Measurements from ENCODE around the gene WHRN. TPM values are rescaled to one million over a fixed set of nuclear protein-coding genes. Genes with fewer than 3 reads are reported as not detected.

Gene WHRN
- total RNA-seq, 4 donors from 2014 or later = 0.82 to 4.1 (median 2.3) TPM

DNA sequence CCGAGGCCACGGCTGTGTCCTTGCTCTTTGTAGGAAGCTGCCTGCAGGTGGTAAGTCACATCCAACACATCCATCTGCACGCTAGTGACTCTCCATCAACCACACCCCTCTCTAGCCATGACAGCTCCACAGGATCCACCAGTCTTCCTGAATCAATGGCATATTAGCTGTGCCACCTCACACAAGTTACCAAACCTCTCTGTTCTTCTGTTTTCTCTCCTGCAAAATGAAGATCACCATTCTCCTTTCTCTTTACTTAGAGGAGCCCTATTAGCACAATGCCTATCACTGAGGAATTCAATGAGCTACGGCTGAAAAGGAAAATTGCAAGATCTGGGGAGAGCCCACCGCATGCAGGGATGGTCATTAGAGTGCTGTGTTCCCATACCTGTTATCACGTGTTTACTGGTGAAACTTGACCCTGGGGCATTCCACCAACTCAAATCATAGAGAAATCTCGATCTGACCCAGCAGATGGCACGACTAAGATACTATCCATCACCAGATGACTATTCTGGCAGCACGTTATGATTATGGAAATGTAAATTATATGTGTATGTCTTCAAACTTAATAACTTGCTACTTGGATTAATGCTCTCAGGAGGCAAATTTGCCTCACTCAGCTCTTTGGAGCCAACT lies 20.9 kb downstream of the WHRN start:
- TF ChIP-seq, protein P1, sequence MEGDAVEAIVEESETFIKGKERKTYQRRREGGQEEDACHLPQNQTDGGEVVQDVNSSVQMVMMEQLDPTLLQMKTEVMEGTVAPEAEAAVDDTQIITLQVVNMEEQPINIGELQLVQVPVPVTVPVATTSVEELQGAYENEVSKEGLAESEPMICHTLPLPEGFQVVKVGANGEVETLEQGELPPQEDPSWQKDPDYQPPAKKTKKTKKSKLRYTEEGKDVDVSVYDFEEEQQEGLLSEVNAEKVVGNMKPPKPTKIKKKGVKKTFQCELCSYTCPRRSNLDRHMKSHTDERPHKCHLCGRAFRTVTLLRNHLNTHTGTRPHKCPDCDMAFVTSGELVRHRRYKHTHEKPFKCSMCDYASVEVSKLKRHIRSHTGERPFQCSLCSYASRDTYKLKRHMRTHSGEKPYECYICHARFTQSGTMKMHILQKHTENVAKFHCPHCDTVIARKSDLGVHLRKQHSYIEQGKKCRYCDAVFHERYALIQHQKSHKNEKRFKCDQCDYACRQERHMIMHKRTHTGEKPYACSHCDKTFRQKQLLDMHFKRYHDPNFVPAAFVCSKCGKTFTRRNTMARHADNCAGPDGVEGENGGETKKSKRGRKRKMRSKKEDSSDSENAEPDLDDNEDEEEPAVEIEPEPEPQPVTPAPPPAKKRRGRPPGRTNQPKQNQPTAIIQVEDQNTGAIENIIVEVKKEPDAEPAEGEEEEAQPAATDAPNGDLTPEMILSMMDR (IDR thresholded peaks at IDR 0.05; ENCODE audit: low read depth) = no peak

DNA sequence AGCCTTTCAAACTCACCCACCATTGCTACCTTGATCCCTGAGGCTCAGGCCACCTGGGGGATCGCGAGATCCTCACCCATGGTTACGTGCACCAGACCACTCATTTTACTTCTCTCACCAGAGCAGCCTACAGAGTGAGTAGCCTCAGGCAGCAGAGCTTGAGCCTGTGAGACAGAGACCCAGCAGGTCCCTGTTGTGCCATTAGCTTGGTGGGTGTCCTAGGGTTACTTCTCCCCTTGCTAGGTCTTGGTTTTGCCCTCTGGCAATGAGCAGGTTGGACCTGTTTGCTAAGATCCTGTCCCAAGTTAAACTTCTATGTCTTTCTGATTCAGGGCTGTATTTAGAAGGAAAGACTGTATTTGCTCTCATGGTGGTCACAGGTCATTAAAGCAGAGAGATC lies 21.8 kb downstream of the WHRN start:
- TF ChIP-seq, protein P1 (IDR thresholded peaks at IDR 0.05; ENCODE audit: low read depth) = no peak

DNA sequence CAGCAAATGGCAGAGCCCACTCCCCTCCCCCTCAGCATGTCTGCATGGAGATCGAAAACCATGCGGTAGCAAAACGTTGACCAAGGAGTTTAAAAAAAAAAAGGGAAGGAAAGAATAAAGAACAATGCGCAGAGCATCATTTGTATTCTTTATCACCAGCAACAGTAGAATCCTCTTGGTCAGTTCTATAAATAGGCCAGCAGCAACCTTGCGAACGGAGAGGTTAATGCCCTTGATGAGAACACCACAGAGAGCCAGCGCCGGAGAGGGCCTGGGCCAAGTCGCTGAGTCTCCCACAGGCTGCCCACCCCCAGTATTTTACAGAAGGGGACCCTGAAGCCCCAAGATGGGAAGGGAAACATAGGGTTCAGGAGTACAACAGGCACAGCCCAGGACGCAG lies 22.7 kb downstream of the WHRN start:
- TF ChIP-seq, protein P1 (IDR thresholded peaks at IDR 0.05; ENCODE audit: low read depth) = no peak

DNA sequence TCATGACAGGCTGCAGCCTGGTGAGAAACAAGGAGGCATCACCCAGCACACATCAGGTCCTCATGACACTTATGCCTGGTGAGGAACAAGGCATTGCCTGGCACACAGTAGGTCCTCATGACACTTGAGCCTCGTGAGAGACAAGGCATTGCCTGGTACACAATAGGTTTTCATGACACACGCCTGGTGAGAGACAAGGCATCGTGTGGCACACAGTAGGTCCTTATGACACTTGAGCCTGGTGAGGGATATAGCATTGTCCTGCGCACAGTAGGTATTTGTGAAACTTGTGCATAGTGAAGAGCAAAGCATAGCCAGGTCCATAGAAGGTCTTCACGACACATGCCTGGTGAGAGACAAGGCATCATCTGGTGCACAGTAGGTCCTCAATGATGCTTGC lies 23.5 kb downstream of the WHRN start:
- TF ChIP-seq, protein P1 (IDR thresholded peaks at IDR 0.05; ENCODE audit: low read depth) = no peak

DNA sequence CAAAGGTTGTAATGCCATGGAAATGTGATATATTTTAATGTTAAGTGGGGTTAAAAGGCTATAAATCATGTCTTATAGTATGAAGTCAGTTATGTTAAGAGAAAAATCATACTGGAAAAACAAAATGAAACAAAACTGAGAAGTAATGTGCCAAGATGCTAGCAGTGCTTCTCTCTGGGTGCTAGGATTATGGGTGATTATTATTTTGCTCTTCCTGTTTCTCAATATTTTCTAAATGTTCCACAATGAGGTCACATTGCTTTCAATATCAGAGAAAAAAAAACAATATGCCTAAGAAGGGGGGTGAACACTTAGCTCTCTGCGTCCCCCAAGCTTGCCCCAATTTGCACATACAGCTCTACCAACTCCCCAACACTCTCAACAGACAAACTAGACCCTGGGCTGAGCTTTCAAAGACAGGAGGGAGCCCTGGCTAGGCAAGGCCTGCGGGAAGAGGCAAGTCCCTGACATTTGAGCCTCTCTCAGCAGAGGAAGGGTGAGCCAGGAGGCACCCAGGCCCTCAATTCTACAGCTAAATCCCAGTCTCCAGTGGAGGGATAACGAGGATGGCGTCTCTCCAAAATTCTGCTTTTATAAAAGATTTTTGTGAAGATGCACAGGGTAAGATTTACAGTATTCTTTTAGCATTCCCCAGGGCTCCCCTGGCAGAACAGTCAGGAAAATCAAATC lies 24.4 kb downstream of the WHRN start:
- TF ChIP-seq, protein P1 (IDR thresholded peaks at IDR 0.05; ENCODE audit: low read depth) = no peak

DNA sequence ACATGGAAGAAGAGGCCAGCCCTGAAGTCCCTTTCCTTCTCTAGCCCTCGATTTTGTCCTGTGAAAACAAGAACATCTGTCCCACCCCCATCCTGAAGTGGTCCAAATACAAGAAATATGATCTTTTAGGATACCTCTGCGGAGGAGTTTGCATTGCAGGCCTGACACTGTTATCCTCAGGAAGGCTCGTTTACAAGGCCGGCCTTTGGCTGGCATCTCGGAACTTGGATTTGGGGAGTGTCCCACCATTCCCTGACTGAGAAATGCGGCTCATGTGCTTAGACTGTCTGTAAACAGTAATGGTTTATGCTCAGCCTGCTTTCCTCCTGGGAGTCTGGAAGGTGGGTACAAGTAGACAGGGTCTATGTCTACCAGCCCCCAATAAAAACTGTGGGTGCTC lies 26.4 kb downstream of the WHRN start:
- TF ChIP-seq, protein P1 (IDR thresholded peaks at IDR 0.05; ENCODE audit: low read depth) = no peak

DNA sequence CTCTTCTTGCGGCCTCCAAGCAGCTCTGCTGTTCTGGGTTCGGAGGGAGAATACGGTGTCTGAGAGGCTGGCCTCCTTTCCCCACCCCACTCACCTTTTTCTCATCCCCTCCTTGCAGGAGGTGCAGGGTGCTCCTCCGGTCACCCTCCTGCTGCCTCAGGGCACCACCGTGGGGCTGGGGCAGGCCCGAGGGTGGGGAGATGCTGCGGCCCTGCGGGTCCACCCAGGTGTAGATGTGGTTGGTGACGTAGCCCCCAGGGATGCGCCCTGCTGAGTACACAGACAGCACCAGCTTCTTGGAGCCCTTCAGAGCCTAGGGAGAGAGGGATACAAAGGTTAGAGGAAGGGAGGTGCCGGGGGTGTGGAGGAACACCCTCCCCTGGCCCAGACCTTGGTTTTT lies 26.8 kb downstream of the WHRN start:
- TF ChIP-seq, protein P1 (IDR thresholded peaks at IDR 0.05; ENCODE audit: low read depth) = no peak
